ENCODE data around the gene PDS5B.
A peak's percentile ranks its signal among the peaks of the same experiment; 100 is the strongest.

PDS5B gene

GRCh38 chr13:32609428-32609827 lies 23.2 kb downstream of the PDS5B start:
- TF ChIP-seq JUND (IDR thresholded peaks at IDR 0.05; ENCODE audit: low read depth): no peak
- no peak for DNase-seq (ENCODE audit: low read depth in 1 of 2, low spot score in 1 of 2)
- in situ Hi-C loops (cut with HindIII; ENCODE audit: low pct_unique_long_range_greater_than_20kb, low sequenced_read_pairs): no loop called here

- DNase-seq (ENCODE audit: low read depth in 1 of 2, low spot score in 1 of 2): no peak
- no peak for TF ChIP-seq JUND (IDR thresholded peaks at IDR 0.05; ENCODE audit: low read depth)
- in situ Hi-C loops (cut with HindIII; ENCODE audit: low pct_unique_long_range_greater_than_20kb, low sequenced_read_pairs): no loop called here
These were observed 24.3 kb downstream of the PDS5B start for GRCh38 chr13:32610538-32610937.

GRCh38 chr13:32610977-32611376 lies 24.7 kb downstream of the PDS5B start:
- no peak for TF ChIP-seq JUND (IDR thresholded peaks at IDR 0.05; ENCODE audit: low read depth)
- in situ Hi-C loops (cut with HindIII; ENCODE audit: low pct_unique_long_range_greater_than_20kb, low sequenced_read_pairs): no loop called here
- no peak for DNase-seq (ENCODE audit: low read depth in 1 of 2, low spot score in 1 of 2)

DNA sequence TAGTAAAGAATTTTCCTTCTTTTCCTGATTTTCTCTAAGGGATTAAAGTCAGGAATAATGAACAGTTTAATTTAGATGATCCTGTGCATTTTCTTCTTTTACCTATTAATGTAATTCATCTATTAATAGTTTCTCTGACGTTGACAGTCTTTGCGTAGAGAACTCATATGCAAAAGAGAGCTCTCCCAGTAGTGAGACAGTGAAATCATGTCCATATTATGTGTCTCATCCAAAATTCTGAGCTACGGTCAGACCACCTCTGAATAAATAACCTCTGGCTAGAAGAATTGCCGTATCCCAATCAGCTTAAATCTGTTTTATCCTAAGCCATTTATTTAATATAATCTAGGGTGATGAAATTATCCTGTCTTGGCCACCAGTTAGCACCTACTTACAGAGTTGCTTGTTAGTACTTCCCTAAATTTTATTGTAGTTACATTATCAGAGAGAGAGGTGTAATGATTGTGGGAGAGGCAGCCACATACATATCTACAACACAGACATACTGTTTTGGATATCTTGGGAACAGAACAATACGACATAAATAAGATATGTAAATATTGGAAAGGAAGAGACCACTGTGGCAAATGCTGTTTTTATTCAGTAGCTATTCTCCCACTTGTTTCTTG lies 30.7 kb downstream of the PDS5B start:
- in situ Hi-C loops (cut with HindIII; ENCODE audit: low pct_unique_long_range_greater_than_20kb, low sequenced_read_pairs): no loop called here
- TF ChIP-seq JUND (IDR thresholded peaks at IDR 0.05; ENCODE audit: low read depth): no peak
- no peak for DNase-seq (ENCODE audit: low read depth in 1 of 2, low spot score in 1 of 2)

GRCh38 chr13:32622827-32623226 lies 36.6 kb downstream of the PDS5B start:
- no peak for TF ChIP-seq JUND (IDR thresholded peaks at IDR 0.05; ENCODE audit: low read depth)
- DNase-seq (ENCODE audit: low read depth in 1 of 2, low spot score in 1 of 2): no peak
- in situ Hi-C loops (cut with HindIII; ENCODE audit: low pct_unique_long_range_greater_than_20kb, low sequenced_read_pairs): no loop called here

GRCh38 chr13:32624441-32624840 lies 38.2 kb downstream of the PDS5B start:
- no peak for DNase-seq (ENCODE audit: low read depth in 1 of 2, low spot score in 1 of 2)
- in situ Hi-C loops (cut with HindIII; ENCODE audit: low pct_unique_long_range_greater_than_20kb, low sequenced_read_pairs): no loop called here
- TF ChIP-seq JUND (IDR thresholded peaks at IDR 0.05; ENCODE audit: low read depth): no peak

DNA sequence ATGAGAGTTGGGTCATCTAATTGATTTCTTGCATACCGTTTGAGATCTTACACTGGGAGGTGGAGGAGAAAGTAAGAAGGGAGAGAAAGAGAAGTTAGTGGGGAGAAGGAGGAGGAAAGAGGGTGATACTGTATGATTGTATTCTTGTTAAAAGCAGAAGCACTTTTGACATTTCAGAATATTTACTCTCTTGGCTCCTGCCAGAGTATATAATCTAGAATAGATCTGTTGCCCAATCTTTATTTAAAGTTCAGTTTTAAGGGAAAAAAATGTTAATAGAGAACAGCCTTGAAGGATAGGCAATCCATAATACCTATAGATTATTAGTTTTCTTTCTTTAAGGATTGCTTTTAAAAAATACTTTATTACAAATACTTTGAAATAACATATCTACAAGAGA lies 41.5 kb downstream of the PDS5B start:
- in situ Hi-C loops (cut with HindIII; ENCODE audit: low pct_unique_long_range_greater_than_20kb, low sequenced_read_pairs): no loop called here
- TF ChIP-seq JUND (IDR thresholded peaks at IDR 0.05; ENCODE audit: low read depth): no peak
- DNase-seq (ENCODE audit: low read depth in 1 of 2, low spot score in 1 of 2): no peak

- in situ Hi-C loops (cut with HindIII; ENCODE audit: low pct_unique_long_range_greater_than_20kb, low sequenced_read_pairs): no loop called here
- no peak for DNase-seq (ENCODE audit: low read depth in 1 of 2, low spot score in 1 of 2)
- TF ChIP-seq JUND (IDR thresholded peaks at IDR 0.05; ENCODE audit: low read depth): no peak
These were observed 43.1 kb downstream of the PDS5B start for GRCh38 chr13:32629313-32629712.

DNA sequence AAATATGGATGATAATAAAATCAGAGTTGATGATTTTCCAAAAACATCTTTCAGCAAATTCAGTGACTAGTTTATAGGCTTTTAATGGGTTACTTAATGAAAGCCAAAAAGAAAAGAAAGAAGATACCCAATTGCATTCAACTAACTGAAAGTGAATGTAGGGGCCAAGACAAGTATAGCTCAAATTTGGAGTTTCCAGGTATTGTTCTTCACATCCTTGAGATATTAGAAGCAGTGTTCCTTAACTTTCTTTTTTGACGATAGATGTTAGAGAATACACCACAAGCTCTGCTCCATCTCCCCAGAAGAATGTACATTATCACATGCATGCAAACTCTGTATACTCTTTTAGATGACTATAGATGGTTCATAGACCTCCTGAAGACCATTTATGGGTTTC lies 43.6 kb downstream of the PDS5B start:
- no peak for TF ChIP-seq JUND (IDR thresholded peaks at IDR 0.05; ENCODE audit: low read depth)
- DNase-seq (ENCODE audit: low read depth in 1 of 2, low spot score in 1 of 2): no peak
- in situ Hi-C loops (cut with HindIII; ENCODE audit: low pct_unique_long_range_greater_than_20kb, low sequenced_read_pairs): no loop called here

DNA sequence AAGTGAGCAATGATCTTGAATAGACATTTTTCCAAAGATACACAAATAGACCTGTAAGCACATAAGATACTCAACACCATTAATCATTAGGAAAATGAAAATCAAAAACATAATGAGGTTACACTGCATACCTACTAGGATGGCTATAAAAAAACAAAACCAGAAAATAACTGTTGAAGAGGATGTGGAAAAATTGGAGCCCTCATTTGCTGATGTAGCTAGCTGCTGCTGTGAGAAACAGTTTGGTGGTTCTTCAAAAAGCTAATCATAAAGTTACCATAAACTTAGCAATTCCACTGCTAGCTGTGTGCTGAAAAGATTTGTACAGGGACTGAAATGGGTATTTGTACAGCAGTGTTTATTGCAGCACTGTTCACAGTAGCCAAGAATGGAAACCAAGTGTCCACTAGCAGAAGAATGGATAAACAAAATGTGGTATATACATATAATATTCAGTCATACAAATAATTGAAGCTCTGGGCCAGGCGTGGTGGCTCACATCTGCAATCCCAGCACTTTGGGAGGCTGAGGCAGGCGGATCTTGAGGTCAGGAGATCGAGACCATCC lies 46.2 kb downstream of the PDS5B start:
- in situ Hi-C loops (cut with HindIII; ENCODE audit: low pct_unique_long_range_greater_than_20kb, low sequenced_read_pairs): no loop called here
- DNase-seq (ENCODE audit: low read depth in 1 of 2, low spot score in 1 of 2): no peak
- TF ChIP-seq JUND (IDR thresholded peaks at IDR 0.05; ENCODE audit: low read depth): no peak

- in situ Hi-C loops (cut with HindIII; ENCODE audit: low pct_unique_long_range_greater_than_20kb, low sequenced_read_pairs): no loop called here
- TF ChIP-seq JUND (IDR thresholded peaks at IDR 0.05; ENCODE audit: low read depth): no peak
These were observed 50.5 kb downstream of the PDS5B start for GRCh38 chr13:32636711-32637110.

DNA sequence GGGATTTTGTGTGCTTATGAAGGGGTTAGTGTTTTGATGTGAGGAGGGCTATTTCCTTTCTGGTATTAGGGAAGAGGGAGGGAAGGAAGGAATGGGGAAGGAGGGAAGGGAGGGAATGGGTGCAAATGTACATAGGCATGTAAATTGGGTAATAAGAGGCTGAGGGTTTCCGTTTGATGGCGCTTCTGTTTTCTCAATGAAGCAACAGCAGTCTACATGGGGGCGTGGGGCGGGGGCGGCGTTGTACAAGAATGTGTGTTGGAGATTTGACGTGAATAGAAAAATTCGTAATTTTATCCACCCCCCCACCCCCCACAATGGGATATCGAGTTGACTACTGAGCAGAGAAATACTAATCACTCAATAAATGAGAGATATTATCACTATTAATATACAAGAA lies 52.5 kb downstream of the PDS5B start:
- in situ Hi-C loops (cut with HindIII; ENCODE audit: low pct_unique_long_range_greater_than_20kb, low sequenced_read_pairs): no loop called here
- DNase-seq (ENCODE audit: low read depth in 1 of 2, low spot score in 1 of 2): no peak
- TF ChIP-seq JUND (IDR thresholded peaks at IDR 0.05; ENCODE audit: low read depth): no peak

More at GRCh38 chr13:32636711-32637110, 50.5 kb downstream of the PDS5B start:
- no peak for DNase-seq (ENCODE audit: low read depth in 1 of 2, low spot score in 1 of 2)

DNA sequence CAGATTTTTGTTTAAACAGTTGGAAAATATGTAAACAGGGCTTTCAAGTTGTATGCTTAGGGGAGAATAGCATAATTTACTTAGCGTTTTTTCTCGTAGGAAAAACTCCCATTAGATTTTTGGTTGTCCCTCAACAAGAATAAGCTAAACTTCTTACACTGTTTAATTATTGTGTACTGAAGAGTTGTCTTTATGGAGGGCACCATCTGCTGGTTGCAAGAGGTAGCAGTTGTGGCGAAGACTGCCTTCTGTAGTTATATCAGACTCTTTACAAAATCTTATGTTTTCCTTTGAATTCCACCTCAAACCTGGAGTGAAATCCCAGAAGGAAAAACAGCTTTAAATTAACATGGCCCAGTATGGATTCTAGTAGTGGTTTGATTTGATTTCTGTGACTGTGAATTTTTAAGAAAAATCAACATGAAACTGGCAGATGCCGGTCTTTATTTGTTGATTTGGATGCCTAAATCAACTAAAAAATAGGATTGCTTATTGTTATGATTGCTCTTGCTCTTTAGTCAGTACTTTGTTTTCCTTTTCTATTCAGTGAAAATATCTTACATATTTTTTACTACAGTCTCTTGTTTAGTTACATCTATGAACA lies 53.4 kb downstream of the PDS5B start:
- in situ Hi-C loops (cut with HindIII; ENCODE audit: low pct_unique_long_range_greater_than_20kb, low sequenced_read_pairs): no loop called here
- peak; percentile 6 to 68 for DNase-seq (ENCODE audit: low read depth in 1 of 2, low spot score in 1 of 2)
- TF ChIP-seq JUND (IDR thresholded peaks at IDR 0.05; ENCODE audit: low read depth): no peak
